HL-60 (cell line): Measurements from ENCODE around the gene TNFSF15.
A peak's percentile ranks its signal among the peaks of the same experiment; 100 is the strongest.

Experiments
- DNase-seq, 2 experiments: peaks; one replicate each; pipeline ENCODE4 v3.0.0-alpha.2; 2010 to 2020; ENCODE audit warnings: low read depth in 1 of 2, low spot score in 1 of 2
- H3K27ac ChIP-seq: fragments of 250-450 bp; sonication (Bioruptor Pico); replicated peaks from 2 replicates; pipeline ENCODE4 v1.5.1; 2020; ENCODE audit warnings: mild to moderate bottlenecking, moderate library complexity
- H3K27me3 ChIP-seq: fragments of 250-450 bp; sonication (Bioruptor Pico); 2 replicates; pipeline ENCODE4 v1.5.1; 2021; ENCODE audit warnings: mild to moderate bottlenecking, moderate library complexity; ENCODE audit not compliant: insufficient read depth, poor library complexity, severe bottlenecking
- H3K4me3 ChIP-seq: replicated peaks from 2 replicates; pipeline ENCODE4 v1.5.1; 2011; ENCODE audit warnings: mild to moderate bottlenecking, control low read depth, low read length; ENCODE audit not compliant: insufficient read depth
- GABPA ChIP-seq: IDR thresholded peaks from 2 replicates; pipeline ENCODE4 v1.6.1; 2012; ENCODE audit warnings: low read depth
- POLR2AphosphoS5 ChIP-seq: IDR thresholded peaks from 2 replicates; pipeline ENCODE4 v1.6.1; 2012; ENCODE audit warnings: low read depth
- SPI1 ChIP-seq: IDR thresholded peaks from 2 replicates; pipeline ENCODE4 v1.6.1; 2012; ENCODE audit warnings: low read depth, mild to moderate bottlenecking, borderline replicate concordance
- TF ChIP-seq, protein P1 (sequence below): IDR thresholded peaks from one replicate; pipeline ENCODE4 v1.5.1; 2011; ENCODE audit warnings: low read length, control low read depth, inconsistent platforms; ENCODE audit not compliant: insufficient read depth
- TF ChIP-seq, protein P2 (sequence below): IDR thresholded peaks from 2 replicates; pipeline ENCODE4 v1.6.1; 2012; ENCODE audit warnings: low read depth; ENCODE audit not compliant: insufficient replicate concordance

Gene TNFSF15

DNA sequence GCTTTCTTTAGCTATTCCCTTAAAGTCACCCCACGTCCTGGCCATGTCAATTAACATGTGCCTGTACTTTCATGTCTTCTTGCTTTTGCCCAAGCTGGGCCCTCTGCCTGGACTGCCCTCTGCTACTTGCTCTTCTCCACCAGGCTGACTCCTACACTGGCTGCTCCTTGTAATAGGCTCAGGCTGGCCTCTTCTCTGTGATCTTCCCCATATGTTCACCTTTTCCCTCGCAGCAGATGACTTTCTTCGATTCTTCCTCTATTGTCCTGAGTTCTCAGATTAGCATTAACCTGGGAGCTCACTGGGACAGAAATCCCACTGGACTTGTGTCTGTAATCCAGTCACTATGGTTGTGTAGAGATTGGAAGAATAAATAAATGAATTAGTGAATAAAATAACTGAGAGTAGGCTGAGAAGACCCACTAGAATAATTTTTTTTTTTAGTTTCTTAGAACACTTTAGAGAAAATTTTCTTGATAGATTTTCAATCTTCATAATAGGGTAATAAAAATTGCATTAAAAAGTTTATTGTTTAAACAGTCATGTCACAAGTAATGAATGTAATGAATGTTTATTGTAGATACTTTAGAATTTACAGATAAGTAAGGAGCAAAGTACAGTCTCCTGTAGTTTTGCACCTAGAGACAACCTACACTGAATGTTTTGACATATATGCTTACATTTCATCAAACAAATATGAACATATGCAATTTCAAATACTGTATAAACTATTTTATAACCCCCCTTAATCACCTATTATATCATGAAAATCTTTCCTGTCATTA is 47.4 kb upstream of the TNFSF15 start:
- Histone ChIP-seq H3K27me3 (no peaks in the 10 kb centered on the region), H3K4me3 (no peak overlapping the region), H3K27ac (no peak overlapping the region)
- DNase-seq: no peak
- TF ChIP-seq POLR2AphosphoS5: no peak
- TF ChIP-seq SPI1: no peak
- TF ChIP-seq, protein P1, sequence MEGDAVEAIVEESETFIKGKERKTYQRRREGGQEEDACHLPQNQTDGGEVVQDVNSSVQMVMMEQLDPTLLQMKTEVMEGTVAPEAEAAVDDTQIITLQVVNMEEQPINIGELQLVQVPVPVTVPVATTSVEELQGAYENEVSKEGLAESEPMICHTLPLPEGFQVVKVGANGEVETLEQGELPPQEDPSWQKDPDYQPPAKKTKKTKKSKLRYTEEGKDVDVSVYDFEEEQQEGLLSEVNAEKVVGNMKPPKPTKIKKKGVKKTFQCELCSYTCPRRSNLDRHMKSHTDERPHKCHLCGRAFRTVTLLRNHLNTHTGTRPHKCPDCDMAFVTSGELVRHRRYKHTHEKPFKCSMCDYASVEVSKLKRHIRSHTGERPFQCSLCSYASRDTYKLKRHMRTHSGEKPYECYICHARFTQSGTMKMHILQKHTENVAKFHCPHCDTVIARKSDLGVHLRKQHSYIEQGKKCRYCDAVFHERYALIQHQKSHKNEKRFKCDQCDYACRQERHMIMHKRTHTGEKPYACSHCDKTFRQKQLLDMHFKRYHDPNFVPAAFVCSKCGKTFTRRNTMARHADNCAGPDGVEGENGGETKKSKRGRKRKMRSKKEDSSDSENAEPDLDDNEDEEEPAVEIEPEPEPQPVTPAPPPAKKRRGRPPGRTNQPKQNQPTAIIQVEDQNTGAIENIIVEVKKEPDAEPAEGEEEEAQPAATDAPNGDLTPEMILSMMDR: no peak
- TF ChIP-seq, protein P2, sequence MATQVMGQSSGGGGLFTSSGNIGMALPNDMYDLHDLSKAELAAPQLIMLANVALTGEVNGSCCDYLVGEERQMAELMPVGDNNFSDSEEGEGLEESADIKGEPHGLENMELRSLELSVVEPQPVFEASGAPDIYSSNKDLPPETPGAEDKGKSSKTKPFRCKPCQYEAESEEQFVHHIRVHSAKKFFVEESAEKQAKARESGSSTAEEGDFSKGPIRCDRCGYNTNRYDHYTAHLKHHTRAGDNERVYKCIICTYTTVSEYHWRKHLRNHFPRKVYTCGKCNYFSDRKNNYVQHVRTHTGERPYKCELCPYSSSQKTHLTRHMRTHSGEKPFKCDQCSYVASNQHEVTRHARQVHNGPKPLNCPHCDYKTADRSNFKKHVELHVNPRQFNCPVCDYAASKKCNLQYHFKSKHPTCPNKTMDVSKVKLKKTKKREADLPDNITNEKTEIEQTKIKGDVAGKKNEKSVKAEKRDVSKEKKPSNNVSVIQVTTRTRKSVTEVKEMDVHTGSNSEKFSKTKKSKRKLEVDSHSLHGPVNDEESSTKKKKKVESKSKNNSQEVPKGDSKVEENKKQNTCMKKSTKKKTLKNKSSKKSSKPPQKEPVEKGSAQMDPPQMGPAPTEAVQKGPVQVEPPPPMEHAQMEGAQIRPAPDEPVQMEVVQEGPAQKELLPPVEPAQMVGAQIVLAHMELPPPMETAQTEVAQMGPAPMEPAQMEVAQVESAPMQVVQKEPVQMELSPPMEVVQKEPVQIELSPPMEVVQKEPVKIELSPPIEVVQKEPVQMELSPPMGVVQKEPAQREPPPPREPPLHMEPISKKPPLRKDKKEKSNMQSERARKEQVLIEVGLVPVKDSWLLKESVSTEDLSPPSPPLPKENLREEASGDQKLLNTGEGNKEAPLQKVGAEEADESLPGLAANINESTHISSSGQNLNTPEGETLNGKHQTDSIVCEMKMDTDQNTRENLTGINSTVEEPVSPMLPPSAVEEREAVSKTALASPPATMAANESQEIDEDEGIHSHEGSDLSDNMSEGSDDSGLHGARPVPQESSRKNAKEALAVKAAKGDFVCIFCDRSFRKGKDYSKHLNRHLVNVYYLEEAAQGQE: no peak
- TF ChIP-seq GABPA: no peak

DNA sequence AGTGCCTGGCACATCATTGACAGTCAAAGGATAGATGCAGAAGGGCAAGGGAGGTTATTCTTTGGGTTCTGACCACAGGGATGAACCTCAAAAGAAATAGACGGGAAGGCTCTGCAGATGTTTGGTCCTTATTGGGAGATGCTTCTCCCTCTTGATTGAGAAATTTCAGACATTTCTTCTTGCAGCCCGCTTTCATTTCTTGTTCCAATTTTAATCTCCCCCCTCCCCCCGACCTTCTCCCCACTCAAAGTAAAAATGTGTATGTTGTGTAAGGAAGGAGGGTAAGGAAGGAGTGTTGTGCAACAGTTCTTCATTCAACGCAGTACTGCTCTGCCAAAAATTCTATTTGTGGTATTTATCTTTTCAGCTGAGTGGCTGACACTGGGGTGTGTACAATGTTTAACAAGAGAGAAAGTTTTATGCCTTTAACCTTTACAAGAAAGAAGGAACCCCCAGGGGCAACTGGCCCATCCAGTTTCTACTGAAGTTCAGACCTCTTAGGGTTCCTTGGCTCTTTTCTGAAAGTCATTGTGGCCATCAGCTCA is 46.3 kb upstream of the TNFSF15 start:
- peak; percentile 60 to 90 for DNase-seq
- Histone ChIP-seq H3K27ac (no peak overlapping the region), H3K4me3 (no peak overlapping the region), H3K27me3 (no peaks in the 10 kb centered on the region)
- no peak for TF ChIP-seq POLR2AphosphoS5
- TF ChIP-seq GABPA: no peak
- TF ChIP-seq SPI1: no peak
- TF ChIP-seq, protein P1: no peak
- TF ChIP-seq, protein P2: no peak

DNA sequence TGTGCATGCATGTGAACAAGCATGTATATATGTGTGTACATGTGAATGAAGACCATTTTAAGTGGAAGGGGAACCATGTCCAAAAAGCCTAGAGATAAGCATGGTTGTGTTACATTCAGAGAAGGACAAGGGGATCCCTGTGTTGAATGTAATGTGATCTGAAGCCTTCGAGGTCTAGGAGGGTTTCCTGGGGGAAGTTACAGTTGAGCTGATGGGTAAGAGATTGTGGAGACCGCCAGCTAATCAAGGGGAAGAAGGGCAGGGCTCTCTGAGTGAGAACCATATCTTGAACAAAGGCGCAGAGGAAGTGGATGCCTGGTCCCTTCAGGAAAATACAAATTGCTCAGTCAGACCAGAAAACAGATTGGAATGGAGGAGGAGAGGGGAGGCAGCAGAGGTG is 45.5 kb upstream of the TNFSF15 start:
- TF ChIP-seq, protein P2: no peak
- peak; percentile 41; the same call in 1 of the 2 replicates for TF ChIP-seq SPI1
- no peaks in the 10 kb centered on the region for H3K27me3 ChIP-seq
- H3K4me3 ChIP-seq: no peak overlapping the region
- H3K27ac ChIP-seq: no peak overlapping the region
- peak; percentile 5 to 6 for DNase-seq
